SK-N-SH (cell line): ENCODE results near the gene TNFRSF4.

Experiments used
- SMC3 ChIP-seq: IDR thresholded peaks from 2 replicates; pipeline ENCODE4 v1.6.1; 2012; ENCODE audit warnings: low read depth, low read length, improper control_type of control experiment
- TF ChIP-seq, protein P1 (sequence below): fragments of 200-600 bp; sonication (generic); IDR thresholded peaks from 2 replicates; pipeline ENCODE4 v1.6.1; 2017; ENCODE audit warnings: antibody characterized with exemption, mild to moderate bottlenecking, moderate library complexity

DNA sequence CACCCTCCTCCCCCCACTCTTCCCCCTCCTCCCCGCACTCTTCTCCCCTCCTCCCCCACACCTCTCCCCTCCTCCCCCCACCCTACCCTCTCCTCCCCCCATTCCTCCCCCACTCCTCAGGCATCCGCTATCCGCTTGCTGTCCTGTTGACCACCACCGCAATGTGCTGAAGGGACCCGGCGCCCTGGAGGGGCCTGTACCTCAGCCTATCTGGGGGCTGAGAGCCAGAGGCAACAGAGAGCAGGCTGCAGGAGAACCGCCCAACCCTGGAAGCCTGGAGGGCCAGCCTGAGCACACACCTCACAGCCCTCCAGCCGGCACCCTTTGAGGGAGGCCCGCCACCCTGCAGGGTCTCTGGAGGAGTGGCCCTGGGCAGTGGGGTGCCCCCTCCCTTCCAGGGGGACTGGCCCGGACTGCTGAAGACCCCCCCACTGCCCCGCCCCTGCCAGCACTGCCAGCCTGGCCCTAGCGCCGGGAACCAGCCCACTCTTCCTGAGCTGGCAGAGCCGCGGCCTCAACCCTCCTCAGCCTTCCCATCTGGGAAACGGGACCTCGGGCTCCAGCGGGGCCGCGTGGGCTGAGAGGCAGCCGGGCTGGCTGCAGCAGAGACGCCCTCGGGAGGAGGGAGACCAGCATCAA lies 31.3 kb upstream of the TNFRSF4 start:
- TF ChIP-seq, protein P1, sequence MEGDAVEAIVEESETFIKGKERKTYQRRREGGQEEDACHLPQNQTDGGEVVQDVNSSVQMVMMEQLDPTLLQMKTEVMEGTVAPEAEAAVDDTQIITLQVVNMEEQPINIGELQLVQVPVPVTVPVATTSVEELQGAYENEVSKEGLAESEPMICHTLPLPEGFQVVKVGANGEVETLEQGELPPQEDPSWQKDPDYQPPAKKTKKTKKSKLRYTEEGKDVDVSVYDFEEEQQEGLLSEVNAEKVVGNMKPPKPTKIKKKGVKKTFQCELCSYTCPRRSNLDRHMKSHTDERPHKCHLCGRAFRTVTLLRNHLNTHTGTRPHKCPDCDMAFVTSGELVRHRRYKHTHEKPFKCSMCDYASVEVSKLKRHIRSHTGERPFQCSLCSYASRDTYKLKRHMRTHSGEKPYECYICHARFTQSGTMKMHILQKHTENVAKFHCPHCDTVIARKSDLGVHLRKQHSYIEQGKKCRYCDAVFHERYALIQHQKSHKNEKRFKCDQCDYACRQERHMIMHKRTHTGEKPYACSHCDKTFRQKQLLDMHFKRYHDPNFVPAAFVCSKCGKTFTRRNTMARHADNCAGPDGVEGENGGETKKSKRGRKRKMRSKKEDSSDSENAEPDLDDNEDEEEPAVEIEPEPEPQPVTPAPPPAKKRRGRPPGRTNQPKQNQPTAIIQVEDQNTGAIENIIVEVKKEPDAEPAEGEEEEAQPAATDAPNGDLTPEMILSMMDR, result no peak
- TF ChIP-seq SMC3, result no peak
